GM18858 (cell line): ENCODE results near the gene TBC1D8B.
A peak's percentile ranks its signal among the peaks of the same experiment; 100 is the strongest.

ENCODE experiments used
- ATAC-seq: cut with Tn5 transposase; IDR thresholded peaks from one replicate; pipeline ENCODE4 v1.9.1; 2021; ENCODE audit not compliant: unreplicated experiment

Gene TBC1D8B

DNA sequence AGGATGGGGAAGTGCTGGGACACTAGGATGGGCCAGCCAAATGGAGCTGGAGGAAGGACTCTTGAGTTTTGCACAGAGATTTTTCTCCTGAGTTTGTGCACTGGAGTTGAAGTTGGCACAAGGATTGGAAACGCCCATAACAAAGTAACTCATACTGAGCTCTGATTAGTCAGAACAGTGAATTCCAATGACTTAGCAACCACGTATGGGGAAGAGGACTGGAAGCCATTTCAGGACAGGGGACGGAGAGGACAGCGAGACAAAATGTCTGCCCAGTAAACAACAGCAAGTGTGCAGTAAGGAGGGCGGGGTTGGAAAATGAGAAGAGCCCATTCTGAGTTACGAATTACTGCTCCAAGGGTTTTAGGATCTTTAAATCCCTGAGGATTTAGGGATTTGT lies 94.8 kb downstream of the TBC1D8B start:
- ATAC-seq: no peak

DNA sequence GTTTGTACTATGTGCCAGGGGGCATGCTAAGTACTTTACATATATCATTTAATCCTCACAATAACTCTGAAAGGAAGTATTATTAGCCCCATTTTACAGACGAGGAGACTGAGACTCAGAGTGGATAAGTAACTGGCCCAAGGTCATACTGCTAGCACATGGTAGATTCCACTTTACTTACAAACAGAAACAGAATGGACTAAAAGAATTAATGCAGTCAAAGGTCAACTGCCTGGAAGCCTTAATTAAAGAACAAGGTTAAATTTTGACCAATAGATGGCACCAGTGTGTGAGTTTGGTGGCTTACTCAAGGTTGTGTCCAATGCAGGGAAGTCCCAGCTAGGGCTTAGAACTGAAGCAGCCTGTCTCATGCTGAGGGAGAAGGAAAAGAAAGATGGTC lies 96.0 kb downstream of the TBC1D8B start:
- peak; percentile 70 for ATAC-seq

DNA sequence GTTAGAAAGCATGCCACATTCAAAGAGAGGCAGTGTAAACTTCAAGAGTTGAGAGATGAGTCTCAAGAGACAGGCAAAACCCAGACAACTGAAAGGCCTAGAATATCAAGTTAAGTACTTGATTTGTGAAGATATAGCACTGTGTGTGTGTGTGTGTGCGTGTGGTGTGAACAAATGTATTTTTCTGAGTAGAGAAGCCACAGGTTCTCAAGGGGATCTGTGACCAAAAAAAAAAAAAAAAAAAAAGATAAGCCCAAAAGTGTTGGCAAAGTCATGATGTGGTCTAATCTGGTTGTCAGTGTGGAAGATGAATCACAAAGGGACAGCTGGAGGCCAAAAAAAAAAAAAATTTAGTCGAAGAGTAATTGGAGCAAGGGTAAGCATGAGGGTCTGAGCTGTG lies 96.8 kb downstream of the TBC1D8B start:
- no peak for ATAC-seq

DNA sequence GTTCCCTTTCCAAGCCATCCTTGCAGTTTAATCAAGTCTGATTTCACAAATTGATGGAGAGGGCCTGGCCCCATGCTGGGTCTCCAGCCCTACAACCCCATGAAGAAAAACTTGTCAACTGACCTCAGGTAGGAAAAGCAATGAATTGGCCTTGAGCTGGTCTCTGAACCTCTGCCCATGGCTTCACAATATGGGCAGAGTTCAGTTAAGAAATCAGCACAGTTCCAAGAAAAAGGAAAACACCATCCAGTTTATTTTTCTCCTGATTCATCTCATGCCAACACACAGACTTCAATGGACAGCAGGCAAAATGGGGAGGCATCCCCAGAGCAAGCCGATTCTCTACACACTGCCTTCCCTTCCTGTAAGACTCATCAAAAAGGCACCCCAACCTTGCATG lies 97.4 kb downstream of the TBC1D8B start:
- no peak for ATAC-seq

DNA sequence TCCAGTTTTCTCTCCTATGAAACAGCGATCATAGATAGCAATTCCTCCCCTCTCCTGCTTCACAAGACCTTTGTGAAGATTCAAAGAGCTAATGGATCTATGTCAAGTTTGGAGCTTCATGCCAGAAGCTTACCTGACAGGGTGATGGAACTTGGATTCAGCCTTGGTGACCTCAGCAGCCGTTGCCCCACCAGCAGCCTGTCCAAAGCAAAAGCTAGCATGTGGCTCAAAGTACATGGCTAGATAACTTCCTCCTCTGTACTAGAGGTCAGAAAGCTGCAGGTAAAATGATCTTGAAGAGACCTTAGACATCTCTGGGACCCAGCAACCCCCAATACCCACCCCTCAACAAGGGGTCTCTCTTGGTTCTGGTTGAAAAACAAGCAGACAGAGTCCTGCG lies 98.9 kb downstream of the TBC1D8B start:
- no peak for ATAC-seq

DNA sequence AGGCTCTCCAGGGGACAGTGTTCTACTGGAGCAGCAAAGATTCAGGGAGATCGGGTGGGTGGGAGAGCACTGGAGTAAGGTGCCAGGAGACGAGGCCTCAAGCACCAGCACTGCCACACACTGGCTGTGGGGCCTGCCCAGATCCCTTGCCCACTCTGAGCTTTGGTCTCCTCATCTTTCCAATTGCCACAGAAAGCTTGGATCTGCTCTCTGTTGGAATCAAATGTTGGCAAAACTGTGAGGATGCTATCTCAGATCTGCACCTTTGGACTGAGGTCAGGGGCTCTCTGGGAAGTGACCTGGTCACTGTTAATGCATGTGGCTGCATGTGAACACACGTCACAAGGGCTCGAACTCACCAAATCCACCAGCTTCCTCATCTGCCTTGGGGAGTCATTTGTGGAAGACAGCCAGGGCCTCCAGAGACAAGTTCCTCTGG lies 99.3 kb downstream of the TBC1D8B start:
- ATAC-seq: no peak

DNA sequence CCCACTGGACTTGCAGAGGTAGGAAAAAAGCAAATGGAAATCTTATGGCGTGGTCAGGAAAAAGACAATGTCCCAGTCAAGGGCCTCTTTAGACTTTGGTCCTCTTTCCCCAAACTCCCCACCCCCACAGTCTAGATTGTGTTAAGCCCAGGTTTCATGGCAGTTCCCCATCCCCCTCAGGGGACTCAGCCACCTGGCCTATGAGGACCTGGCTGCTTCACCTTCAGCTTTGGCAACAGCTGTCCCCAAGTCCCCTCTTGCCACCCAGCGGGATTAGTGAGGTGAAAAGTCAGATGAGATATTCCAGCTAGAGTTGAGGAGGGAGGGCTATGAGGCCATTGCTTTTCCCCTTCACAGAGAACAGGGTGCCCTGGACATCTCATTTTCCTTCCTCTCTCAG lies 100.2 kb downstream of the TBC1D8B start:
- no peak for ATAC-seq

DNA sequence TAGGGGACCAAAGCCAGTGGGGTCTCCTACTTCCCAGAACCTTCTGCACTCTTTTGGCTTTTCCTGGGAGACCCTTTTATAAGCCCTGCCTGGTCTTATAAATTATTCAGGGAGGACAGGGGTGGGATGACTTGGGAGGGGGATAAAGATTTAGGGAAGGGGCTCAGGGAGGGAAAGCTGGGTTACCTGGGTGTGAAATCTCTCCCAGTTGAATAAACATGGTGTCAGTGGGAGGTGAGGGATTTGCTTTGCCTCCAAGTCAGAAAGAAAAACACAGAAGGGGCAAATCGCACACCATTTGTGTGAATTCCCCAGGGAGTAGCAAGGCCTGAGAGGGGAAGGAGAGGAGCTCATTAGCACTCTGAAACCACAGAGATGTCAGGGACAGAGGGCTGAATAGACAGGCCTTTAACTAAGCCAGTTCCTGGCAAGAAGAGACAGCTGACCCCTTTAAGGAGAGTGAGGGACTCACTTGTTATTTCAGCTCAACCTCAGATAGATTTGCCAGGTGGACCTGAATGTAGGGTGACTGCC lies 100.9 kb downstream of the TBC1D8B start, which contains the start of gene RIPPLY1:
RIPPLY1 (minus strand) TSS at position 51 of the 534 bp plus-strand sequence. CDS start 54 bp downstream, outside the sequence.
- no peak for ATAC-seq

DNA sequence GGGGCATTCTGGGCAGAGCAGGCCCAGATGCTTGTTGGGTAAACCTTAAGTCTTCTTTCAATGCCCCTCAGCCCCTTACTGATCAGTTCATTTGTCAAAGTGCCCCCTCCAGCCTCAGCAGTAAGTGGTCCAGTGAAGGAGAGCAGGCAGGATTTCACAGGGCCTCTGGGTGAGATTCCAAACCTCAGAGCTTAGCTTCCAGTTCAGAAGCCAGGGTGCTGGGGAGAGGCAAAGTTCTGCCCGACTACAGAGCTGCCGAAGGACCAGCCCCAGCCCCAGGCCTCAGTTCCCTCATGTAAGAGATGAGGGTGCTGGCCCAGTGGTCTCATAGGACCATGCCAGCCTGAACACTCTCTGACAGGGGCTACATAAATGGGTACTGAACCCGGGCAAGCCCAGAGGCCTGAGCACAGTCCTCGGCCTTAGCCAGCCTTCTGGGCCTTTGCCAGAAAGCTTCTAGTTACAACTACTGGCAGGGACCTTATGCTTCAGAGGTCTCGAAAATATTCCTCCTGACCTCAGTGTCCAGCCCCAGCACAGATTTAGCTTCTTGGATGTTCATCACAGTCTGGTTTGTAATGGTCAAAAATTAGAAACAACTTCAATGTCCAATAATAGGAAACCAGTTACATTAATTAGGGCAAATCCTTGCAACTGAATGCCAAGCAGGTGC lies 101.5 kb downstream of the TBC1D8B start:
- no peak for ATAC-seq

DNA sequence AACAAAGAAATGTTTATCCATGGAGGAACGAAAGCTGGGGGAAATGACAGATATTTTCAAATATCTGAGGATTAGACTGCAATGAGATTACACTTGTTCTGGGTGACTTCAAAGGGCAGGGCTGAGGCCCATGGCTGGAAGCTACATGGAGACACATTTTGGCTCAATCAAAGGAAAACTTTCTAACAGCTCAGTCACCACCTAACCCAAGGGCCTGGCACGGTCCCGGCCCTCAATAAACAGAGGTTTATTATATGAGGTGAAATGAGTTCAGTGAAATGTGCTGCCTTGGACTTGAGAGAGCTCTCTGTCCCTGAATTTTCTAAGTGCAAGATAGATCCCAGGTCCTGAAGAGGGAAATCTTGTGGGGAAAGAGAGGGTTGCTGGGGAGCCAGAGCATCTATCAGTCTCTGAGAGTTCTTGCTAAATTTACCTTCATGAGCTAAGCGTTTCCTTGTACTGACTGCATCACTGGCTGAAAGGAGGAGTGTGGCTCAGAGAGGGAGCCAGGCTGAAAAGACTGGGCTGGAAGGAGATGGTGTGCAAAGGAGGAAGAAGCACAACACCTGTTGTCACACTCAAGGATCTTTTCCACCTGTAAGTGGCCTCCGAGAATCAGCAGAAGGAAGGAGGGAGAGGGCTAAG lies 102.7 kb downstream of the TBC1D8B start:
- ATAC-seq: no peak

DNA sequence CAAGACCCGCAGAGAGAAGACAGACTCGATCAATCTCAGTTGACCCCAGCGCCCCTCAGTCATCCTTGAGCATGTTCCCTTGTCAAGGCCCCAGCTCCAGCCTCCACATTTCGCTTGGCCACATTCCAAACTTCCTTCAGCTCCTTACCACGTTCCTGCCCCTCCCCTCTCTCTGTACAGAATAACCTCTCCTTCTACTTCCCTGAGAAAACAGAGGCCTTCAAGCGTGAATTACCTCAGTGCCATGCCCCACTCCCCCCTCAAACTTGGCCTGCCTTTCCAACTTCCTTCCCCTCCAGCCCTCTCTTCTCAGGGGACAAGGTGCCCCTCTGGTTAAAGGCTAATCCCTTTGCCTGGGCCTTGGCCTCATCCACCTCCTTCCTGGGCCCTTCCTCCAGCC lies 103.9 kb downstream of the TBC1D8B start:
- no peak for ATAC-seq

DNA sequence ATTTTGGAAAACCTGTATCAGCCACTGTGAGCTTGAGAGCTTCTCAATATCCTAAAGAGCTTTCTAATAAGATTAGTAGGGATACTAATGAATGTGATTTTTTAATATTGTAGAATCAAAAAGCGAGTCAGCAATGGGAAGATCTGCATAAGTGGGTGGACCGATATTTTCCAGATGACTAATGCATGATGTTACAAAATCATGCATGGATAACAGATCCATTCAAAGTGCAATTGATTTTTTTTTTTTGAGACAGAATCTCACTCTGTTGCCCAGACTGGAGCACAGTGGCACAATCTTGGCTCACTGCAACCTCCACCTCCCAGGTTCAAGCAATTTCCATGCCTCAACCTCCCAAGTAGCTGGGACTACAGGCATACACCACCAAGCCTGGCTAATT lies 110.4 kb downstream of the TBC1D8B start:
- ATAC-seq: no peak

DNA sequence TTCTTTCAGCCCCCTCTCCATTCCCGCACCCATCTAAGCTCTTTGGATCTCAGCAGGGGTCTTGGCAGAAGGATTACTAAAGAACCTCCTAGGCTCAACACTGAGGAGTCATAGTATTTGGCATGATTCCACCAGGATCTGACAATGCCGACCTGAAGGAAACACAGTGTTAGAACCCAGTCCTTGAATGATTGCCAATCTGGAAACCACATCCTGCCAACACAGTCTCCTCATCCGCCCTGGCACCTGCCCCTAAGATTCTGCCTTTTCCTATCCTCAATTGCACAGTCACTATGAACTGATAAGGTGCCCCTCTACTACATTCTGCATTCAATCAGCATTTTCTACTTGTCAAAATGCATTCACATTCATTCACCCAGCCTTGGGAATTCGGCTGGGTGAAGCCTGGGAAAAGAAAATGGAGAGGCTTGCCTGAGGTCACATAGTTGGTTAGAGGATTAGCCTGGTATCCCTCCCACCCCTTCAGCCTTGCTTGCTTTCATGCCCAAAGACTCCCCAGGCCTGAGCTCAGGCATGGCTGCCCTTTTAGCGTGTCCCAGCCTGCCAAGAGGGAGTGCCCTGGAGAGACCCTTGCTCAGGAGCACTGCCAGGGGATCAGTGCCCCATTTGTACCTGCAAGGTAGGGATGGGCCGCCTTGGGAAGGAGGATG lies 115.5 kb downstream of the TBC1D8B start:
- ATAC-seq: no peak

DNA sequence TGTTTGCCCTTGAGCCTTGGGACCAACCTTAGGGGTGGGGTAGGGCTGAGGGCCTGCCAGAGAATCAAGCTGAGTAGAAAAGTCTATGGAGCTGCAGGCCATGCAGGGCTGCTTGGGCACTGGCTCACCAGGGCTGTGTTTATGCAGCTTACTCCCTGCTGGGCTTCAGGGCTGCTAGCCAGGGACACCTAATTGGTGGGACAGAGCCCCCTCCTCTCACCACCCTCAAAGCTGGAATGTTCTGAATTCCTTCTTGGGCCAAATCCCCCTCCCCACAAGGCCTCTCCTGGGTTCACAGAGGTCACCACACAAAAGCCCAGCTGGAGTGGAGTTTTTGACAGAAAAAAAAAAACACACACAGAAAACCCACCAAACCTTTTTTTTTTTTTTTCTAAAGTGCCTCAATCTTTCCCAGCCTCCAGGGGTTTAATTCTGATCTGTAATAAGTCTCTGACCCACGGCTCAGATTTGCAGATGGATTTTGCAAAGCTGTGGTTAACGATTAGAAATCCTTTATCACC lies 117.5 kb downstream of the TBC1D8B start, which contains the start of gene CLDN2:
CLDN2 (plus strand) TSS at position 471 of the 521 bp plus-strand sequence. CDS start 7,827 bp downstream, outside the sequence.
- ATAC-seq: no peak

DNA sequence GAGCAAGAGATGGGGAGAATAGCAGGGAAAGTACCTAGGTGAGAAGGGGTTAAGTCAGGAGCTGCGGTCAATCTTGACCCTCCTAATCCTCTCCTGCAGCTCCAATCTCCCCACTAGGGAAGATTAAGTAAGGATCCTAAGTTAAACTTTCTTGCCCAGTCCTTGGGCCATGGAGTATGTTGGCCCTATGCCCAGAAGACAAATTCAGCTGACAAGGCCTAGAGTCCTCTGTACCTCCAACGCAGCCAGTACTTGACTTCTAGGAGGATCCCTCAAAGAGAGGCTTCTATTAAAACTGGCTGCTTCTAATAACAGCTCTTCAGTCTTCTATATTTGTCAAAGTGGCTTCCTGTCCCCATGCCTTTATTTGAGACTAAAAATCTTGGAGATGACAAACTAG lies 119.2 kb downstream of the TBC1D8B start:
- ATAC-seq: no peak
